H1 (cell line): ENCODE results near the gene KCNAB2. TPM values are rescaled to one million over a fixed set of nuclear protein-coding genes. Genes with fewer than 3 reads are reported as not detected.

Experiments used
- CTCF ChIA-PET: fragments of 300-600 bp; sonication (Branson Sonifier 250); formaldehyde crosslinking; loops from one replicate; lab custom pipeline; 2021; ENCODE audit not compliant: partially characterized antibody; lab: Charles Lee
- POLR2A ChIA-PET: fragments of 300-600 bp; sonication (Branson Sonifier 250); formaldehyde crosslinking; loops from one replicate; lab custom pipeline; 2021; ENCODE audit warnings: inconsistent platforms; ENCODE audit not compliant: partially characterized antibody; lab: Charles Lee
- DNase-seq, 2 experiments: peaks; one replicate each; pipeline versions ENCODE4 v3.0.0 to v3.0.0-alpha.2; 2010 to 2022; ENCODE audit warnings: low spot score in 2 of 2, low read depth in 1 of 2, mixed read lengths in 1 of 2
- FAIRE-seq: peaks from 2 replicates; lab custom pipeline; 2011; peaks lifted over from hg19 to GRCh38; lab: Jason Lieb, UNC
- H2AFZ ChIP-seq: 2 replicates; pipeline ENCODE4 v1.8.1; 2012; ENCODE audit warnings: low read length, inconsistent platforms
- H2AK5ac ChIP-seq: 2 replicates; pipeline ENCODE4 v1.6.1; 2013; ENCODE audit warnings: low read depth, low read length
- H2BK120ac ChIP-seq: replicated peaks from 2 replicates; pipeline ENCODE3; 2013; ENCODE audit warnings: low read depth, low read length, inconsistent platforms
- H2BK12ac ChIP-seq: 2 replicates; pipeline ENCODE4 v1.6.1; 2013; ENCODE audit warnings: low read depth, low read length
- H2BK15ac ChIP-seq: 2 replicates; pipeline ENCODE4 v1.6.1; 2013; ENCODE audit warnings: low read length
- H2BK20ac ChIP-seq: 2 replicates; pipeline ENCODE4 v1.6.1; 2013; ENCODE audit warnings: low read length
- H2BK5ac ChIP-seq: 2 replicates; pipeline ENCODE4 v1.6.1; 2013; ENCODE audit warnings: low read depth, low read length
- H3K14ac ChIP-seq: 2 replicates; pipeline ENCODE4 v1.6.1; 2013; ENCODE audit warnings: inconsistent platforms; ENCODE audit not compliant: insufficient read length
- H3K18ac ChIP-seq: 2 replicates; pipeline ENCODE4 v1.6.1; 2013; ENCODE audit warnings: low read length; ENCODE audit errors: extremely low read depth
- H3K23ac ChIP-seq: 2 replicates; pipeline ENCODE4 v1.6.1; 2013; ENCODE audit warnings: inconsistent platforms; ENCODE audit not compliant: insufficient read length
- H3K23me2 ChIP-seq: 2 replicates; pipeline ENCODE4 v1.6.1; 2013; ENCODE audit warnings: low read depth, low read length
- H3K27ac ChIP-seq: 2 replicates; pipeline ENCODE4 v1.6.1; 2011; ENCODE audit warnings: low read depth, low read length, inconsistent platforms
- H3K27me3 ChIP-seq, 4 experiments: replicated peaks in 1 of 4; 1 replicate in 1 of 4; 2 replicates in 3 of 4; pipeline versions ENCODE4 v1.6.1 to v1.8.1; 2011 to 2013; ENCODE audit warnings: low read length in 3 of 4, mild to moderate bottlenecking in 3 of 4, inconsistent platforms in 2 of 4, mixed read lengths in 2 of 4, moderate library complexity in 1 of 4; ENCODE audit not compliant: control insufficient read depth in 3 of 4, insufficient read depth in 3 of 4; ENCODE audit errors: extremely low read depth in 1 of 4
- H3K36me3 ChIP-seq, 4 experiments: 2 replicates each; pipeline versions ENCODE4 v1.6.1 to v1.8.1; 2011 to 2013; ENCODE audit warnings: mild to moderate bottlenecking in 4 of 4, low read length in 3 of 4, moderate library complexity in 2 of 4, control low read depth in 1 of 4, inconsistent platforms in 1 of 4; ENCODE audit not compliant: insufficient read depth in 4 of 4, control insufficient read depth in 2 of 4
- H3K4ac ChIP-seq: replicated peaks from 2 replicates; pipeline ENCODE3; 2013; ENCODE audit warnings: low read length, low read depth, mixed read lengths, inconsistent platforms; ENCODE audit not compliant: insufficient read length
- H3K4me1 ChIP-seq, 4 experiments: replicated peaks in 1 of 4; 1 replicate in 1 of 4; 2 replicates in 3 of 4; pipeline versions ENCODE4 v1.6.1 to v1.8.1; 2011 to 2013; ENCODE audit warnings: low read length in 3 of 4, inconsistent platforms in 2 of 4, mixed read lengths in 1 of 4; ENCODE audit not compliant: insufficient read depth in 4 of 4, control insufficient read depth in 3 of 4
- H3K4me2 ChIP-seq, 2 experiments: 2 replicates each; pipeline versions ENCODE4 v1.6.1 to v1.8.1; 2011 to 2013; ENCODE audit warnings: low read depth in 2 of 2, low read length in 2 of 2, control low read depth in 1 of 2, inconsistent platforms in 1 of 2, mild to moderate bottlenecking in 1 of 2; ENCODE audit not compliant: insufficient read depth in 1 of 2
- H3K4me3 ChIP-seq, 4 experiments: fragments of 200-600, 300-600 bp in 1 of 4; sonication (generic), shearing (Covaris generic), sonication (Bioruptor Twin) in 1 of 4; 2 replicates each; pipeline versions ENCODE4 v1.5.1 to v1.8.1; 2011 to 2016; ENCODE audit warnings: low read length in 4 of 4, low read depth in 3 of 4, control low read depth in 2 of 4, inconsistent platforms in 2 of 4, mild to moderate bottlenecking in 2 of 4, mixed read lengths in 1 of 4, moderate library complexity in 1 of 4; ENCODE audit not compliant: insufficient read depth in 2 of 4; ENCODE audit errors: extremely low read depth in 1 of 4
- H3K56ac ChIP-seq: replicated peaks from 2 replicates; pipeline ENCODE3; 2013; ENCODE audit warnings: low read depth, mild to moderate bottlenecking, mixed read lengths, low read length, inconsistent platforms; ENCODE audit not compliant: insufficient read length
- H3K79me1 ChIP-seq: 2 replicates; pipeline ENCODE4 v1.6.1; 2013; ENCODE audit warnings: low read depth, low read length, control low read depth
- H3K79me2 ChIP-seq, 2 experiments: 2 replicates each; pipeline versions ENCODE4 v1.6.1 to v1.8.1; 2012 to 2013; ENCODE audit warnings: low read length in 2 of 2, mild to moderate bottlenecking in 2 of 2, inconsistent platforms in 1 of 2; ENCODE audit not compliant: insufficient read depth in 2 of 2, control insufficient read depth in 1 of 2
- H3K9ac ChIP-seq, 4 experiments: replicated peaks in 1 of 4; 1 replicate in 1 of 4; 2 replicates in 3 of 4; pipeline versions ENCODE4 v1.6.1 to v1.8.1; 2011 to 2013; ENCODE audit warnings: low read depth in 3 of 4, low read length in 3 of 4, control low read depth in 2 of 4, mild to moderate bottlenecking in 2 of 4, moderate library complexity in 2 of 4, inconsistent platforms in 1 of 4; ENCODE audit errors: extremely low read depth in 1 of 4
- H3K9me3 ChIP-seq, 2 experiments: 2 replicates each; pipeline versions ENCODE4 v1.6.1 to v1.8.1; 2012 to 2013; ENCODE audit warnings: mild to moderate bottlenecking in 2 of 2, moderate library complexity in 2 of 2, control low read depth in 1 of 2, inconsistent platforms in 1 of 2, low read depth in 1 of 2, low read length in 1 of 2, mixed read lengths in 1 of 2; ENCODE audit not compliant: insufficient read depth in 2 of 2
- H4K20me1 ChIP-seq, 2 experiments: replicated peaks in 1 of 2; 2 replicates each; pipeline versions ENCODE3 to v1.8.1; 2011 to 2013; ENCODE audit warnings: inconsistent platforms in 2 of 2, low read length in 2 of 2, mild to moderate bottlenecking in 1 of 2; ENCODE audit not compliant: insufficient read depth in 2 of 2, control insufficient read depth in 1 of 2
- H4K5ac ChIP-seq: 2 replicates; pipeline ENCODE4 v1.6.1; 2013; ENCODE audit warnings: low read length, low read depth, mixed read lengths, inconsistent platforms; ENCODE audit not compliant: insufficient read length
- H4K8ac ChIP-seq: 2 replicates; pipeline ENCODE4 v1.8.0; 2013; ENCODE audit warnings: mild to moderate bottlenecking, moderate library complexity, low read length, inconsistent platforms; ENCODE audit not compliant: insufficient read depth; ENCODE audit errors: extremely low read depth
- H4K91ac ChIP-seq: replicated peaks from 2 replicates; pipeline ENCODE3; 2013; ENCODE audit warnings: low read length, mixed read lengths, inconsistent platforms; ENCODE audit not compliant: insufficient read length
- ATF3 ChIP-seq: IDR thresholded peaks from 2 replicates; pipeline ENCODE4 v1.6.1; 2011; ENCODE audit warnings: low read depth, mild to moderate bottlenecking, low read length; ENCODE audit not compliant: insufficient read depth
- BCL11A ChIP-seq, 2 experiments: IDR thresholded peaks; one replicate each; pipeline ENCODE4 v1.6.1; 2011; ENCODE audit warnings: low read depth in 2 of 2, low read length in 2 of 2, mild to moderate bottlenecking in 2 of 2
- CBX5 ChIP-seq: fragments of 300-800, 300-1000 bp; sonication (generic); IDR thresholded peaks from 2 replicates; pipeline ENCODE4 v1.7.1; 2016; ENCODE audit warnings: antibody characterized with exemption, low read length, low read depth
- GABPA ChIP-seq: IDR thresholded peaks from 2 replicates; pipeline ENCODE4 v1.6.1; 2011; ENCODE audit warnings: mild to moderate bottlenecking, low read length, moderate library complexity, borderline replicate concordance; ENCODE audit not compliant: insufficient read depth
- GTF2F1 ChIP-seq: IDR thresholded peaks from 2 replicates; pipeline ENCODE4 v1.6.1; 2012; ENCODE audit warnings: low read depth, low read length, improper control_type of control experiment, borderline replicate concordance
- KDM4A ChIP-seq: IDR thresholded peaks from one replicate; pipeline ENCODE4 v1.7.1; 2012; ENCODE audit warnings: low read depth, mild to moderate bottlenecking, moderate library complexity, low read length, inconsistent platforms; ENCODE audit not compliant: severe bottlenecking
- SAP30 ChIP-seq: fragments of 300-600 bp; sonication (generic); IDR thresholded peaks from 2 replicates; pipeline ENCODE4 v1.7.1; 2012; ENCODE audit warnings: low read length, moderate library complexity, mild to moderate bottlenecking, inconsistent platforms; ENCODE audit not compliant: insufficient read depth, insufficient replicate concordance
- SIN3A ChIP-seq, 2 experiments: IDR thresholded peaks in 1 of 2; conservative IDR thresholded peaks in 1 of 2; 2 replicates each; pipeline ENCODE4 v1.6.1; 2011 to 2012; ENCODE audit warnings: low read length in 2 of 2, improper control_type of control experiment in 1 of 2, low read depth in 1 of 2, mild to moderate bottlenecking in 1 of 2
- SIX5 ChIP-seq: IDR thresholded peaks from 2 replicates; pipeline ENCODE4 v1.6.1; 2011; ENCODE audit warnings: mild to moderate bottlenecking, low read depth, low read length
- TAF1 ChIP-seq: IDR thresholded peaks from 2 replicates; pipeline ENCODE4 v1.6.1; 2011; ENCODE audit warnings: mild to moderate bottlenecking, low read depth, low read length
- ZNF274 ChIP-seq: IDR thresholded peaks from 2 replicates; pipeline ENCODE4 v1.7.0; 2012; ENCODE audit warnings: low read length, borderline replicate concordance; ENCODE audit errors: extremely low read depth
- WGBS, 2 experiments: shearing (Covaris generic) in 1 of 2; methylation state at CpG; one replicate each; pipeline versions ENCODE4 v1.1.6 to v1.1.7; 2013 to 2015; ENCODE audit warnings: low lambda C conversion rate in 2 of 2, mixed read lengths in 2 of 2, inconsistent platforms in 1 of 2, low coverage in 1 of 2, missing lambda C conversion rate in 1 of 2; ENCODE audit not compliant: insufficient replicate concordance in 2 of 2, insufficient coverage in 1 of 2, insufficient read length in 1 of 2; ENCODE audit errors: extremely low coverage in 1 of 2, missing lambda C conversion rate in 1 of 2; 5-methylcytosine and 5-hydroxymethylcytosine counted together
- polyA plus RNA-seq, 7 experiments: library from polyadenylated mRNA; depleted of rRNA in 3 of 7; stranded (reverse) in 5 of 7; unstranded in 2 of 7; fragments of >200 nt in 5 of 7; fragments of 200-250 nt in 2 of 7; gene quantifications; 1 replicate in 5 of 7; 2 replicates in 1 of 7; 4 replicates in 1 of 7; pipeline versions ENCODE4 v1.2.1 to v1.2.3, GENCODE V29; 2011 to 2013; ENCODE audit warnings: missing spikeins in 2 of 7, mixed read lengths in 2 of 7
- total RNA-seq: library from RNA; stranded (reverse); fragmentation: NEBNext Ultra II Directional; extraction: Animal tissue kit (Norgen Biotek cat#: 25700); gene quantifications from 2 replicates; pipeline ENCODE4 v1.2.1, GENCODE V29; 2021

KCNAB2 gene
- total and polyA plus RNA-seq, 2 of the 8 experiments (the other 6 are each of a cell fraction or from before 2014, with no cell fraction given) = 4.5 to 7.0 TPM

- Histone ChIP-seq H3K9me3 (no peaks in the 10 kb centered on the region), H3K18ac (peak overlapping the region; percentile 75), H3K9ac (no peak overlapping the region; a peak in 1 of 7 replicates), H3K27ac (no peak overlapping the region), H3K23me2 (no peaks in the 10 kb centered on the region), H3K4me1 (peaks cover 0 to 9% (median 4%) of the 10 kb centered on the region in 4 experiments; a peak in 4 of 7 replicates), H2BK5ac (no peak overlapping the region; the same call in 1 of the 2 replicates), H2BK15ac (peak overlapping the region; percentile 100), H3K79me1 (no peaks in the 10 kb centered on the region), H2BK12ac (no peak overlapping the region), H3K56ac (no peak overlapping the region), H4K5ac (peak overlapping the region; percentile 15), H3K23ac (no peak overlapping the region), H3K79me2 (no peaks in the 10 kb centered on the region), H3K14ac (no peak overlapping the region), H3K36me3 (no peaks in the 10 kb centered on the region), H4K8ac (peak overlapping the region; percentile 90), H4K20me1 (no peaks in the 10 kb centered on the region), H2AFZ (peak overlapping the region; percentile 99; the same call in 1 of the 2 replicates), H3K4ac (no peak overlapping the region), H2BK20ac (no peak overlapping the region; the same call in 1 of the 2 replicates), H3K4me2 (peak overlapping the region; percentile 51 to 63), H4K91ac (peak overlapping the region; percentile 91), H3K4me3 (peak overlapping the region in 2 of 4 experiments; percentile 6 to 47; a peak in 3 of 8 replicates), H2BK120ac (no peak overlapping the region), H2AK5ac (no peak overlapping the region), H3K27me3 (peaks cover 0 to 16% (median 12%) of the 10 kb centered on the region in 4 experiments; a peak in 6 of 7 replicates)
- whole genome bisulfite sequencing, 2 experiments = 42% methylated on average over 22 of the region's 41 CpGs; no CpG with 5 or more reads in 1 of the 2 experiments
- DNase-seq (peak; percentile 71 to 92), FAIRE-seq (no peak)
- CTCF ChIA-PET = interaction anchor here (0.6 to 4.0 kb wide), 10 partner anchors 10 to 93 kb away, joined by 3 to 16 read pairs (median 6); no protein-coding TSS in a partner anchor
- POLR2A ChIA-PET = interaction anchor here (0.8 to 2.0 kb wide), 3 partner anchors 21 to 112 kb away, joined by 3 to 7 read pairs (median 3); no protein-coding TSS in a partner anchor
- TF ChIP-seq SAP30 (no peak), SIX5 (no peak), CBX5 (no peak), TAF1 (0 out of 2 replicates have a peak, but pooled peaks have one; percentile 17), SIN3A (conservative IDR thresholded peaks at IDR 0.05 in 1 of 2, IDR thresholded peaks at IDR 0.05 in 1 of 2; ENCODE audit: low read depth in 1 of 2, low read length in 2 of 2) (0 out of 4 replicates have a peak, but pooled peaks of 1 of the 2 experiments have one; percentile 22), KDM4A (peak; percentile 32), ATF3 (no peak), GABPA (no peak), GTF2F1 (no peak), ZNF274 (no peak), BCL11A (IDR thresholded peaks at IDR 0.05; ENCODE audit: low read depth in 2 of 2, low read length in 2 of 2) (no peak)
These were observed 82.0 kb downstream of the KCNAB2 start for GRCh38 chr1:6127587-6128163.
